ENCODE measurements around the gene RSPH9.

RSPH9 gene

GRCh38 chr6:43667245-43668150 lies 22.7 kb downstream of the RSPH9 start:
- peak; percentile 31 to 81 (median 58) for DNase-seq (ENCODE audit: low read depth in 2 of 3, low spot score in 2 of 3)

GRCh38 chr6:43668151-43669028 lies 23.6 kb downstream of the RSPH9 start:
- DNase-seq (ENCODE audit: low read depth in 2 of 3, low spot score in 2 of 3), result peak in 2 of 3 experiments; percentile 24 to 48

GRCh38 chr6:43669050-43669921 lies 24.4 kb downstream of the RSPH9 start:
- DNase-seq (ENCODE audit: low read depth in 2 of 3, low spot score in 2 of 3), result no peak

DNA sequence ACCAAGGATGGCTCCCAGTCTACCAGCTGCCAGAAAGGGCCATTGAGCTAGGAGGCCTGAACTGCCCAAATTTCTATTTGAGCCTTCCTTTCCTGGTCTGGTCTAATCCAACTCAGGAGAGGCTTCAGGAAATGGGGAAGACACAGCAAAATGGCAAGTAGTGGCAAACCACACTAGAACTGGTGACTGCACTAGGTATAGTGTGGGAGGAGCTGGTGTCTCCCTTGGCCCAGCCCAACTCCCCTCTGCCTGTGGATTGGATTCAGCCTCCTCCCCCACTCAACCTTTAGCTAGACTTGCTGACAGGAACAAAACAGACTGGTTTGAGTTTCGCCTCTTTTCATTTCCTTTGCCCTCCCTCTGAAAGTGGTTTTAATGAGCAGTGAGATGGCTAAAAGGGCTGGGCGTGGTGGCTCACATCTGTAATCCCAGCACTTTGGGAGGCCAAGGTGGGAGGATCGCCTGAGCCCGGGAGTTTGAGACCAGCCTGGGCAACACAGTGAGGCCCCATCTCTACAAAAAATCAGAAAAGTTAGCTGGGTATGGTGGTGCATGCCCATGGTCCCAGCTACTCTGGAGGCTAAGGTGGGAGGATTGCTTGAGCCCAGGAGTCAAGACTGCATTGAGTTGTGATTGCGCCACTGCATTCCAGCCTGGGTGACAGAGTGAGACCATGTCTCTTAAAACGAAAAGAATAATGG lies 25.2 kb downstream of the RSPH9 start:
- no peak for DNase-seq (ENCODE audit: low read depth in 2 of 3, low spot score in 2 of 3)

- DNase-seq (ENCODE audit: low read depth in 2 of 3, low spot score in 2 of 3), result no peak
Observed at GRCh38 chr6:43670623-43670986, 25.8 kb downstream of the RSPH9 start.

GRCh38 chr6:43671011-43671800 lies 26.4 kb downstream of the RSPH9 start:
- no peak for DNase-seq (ENCODE audit: low read depth in 2 of 3, low spot score in 2 of 3)

DNA sequence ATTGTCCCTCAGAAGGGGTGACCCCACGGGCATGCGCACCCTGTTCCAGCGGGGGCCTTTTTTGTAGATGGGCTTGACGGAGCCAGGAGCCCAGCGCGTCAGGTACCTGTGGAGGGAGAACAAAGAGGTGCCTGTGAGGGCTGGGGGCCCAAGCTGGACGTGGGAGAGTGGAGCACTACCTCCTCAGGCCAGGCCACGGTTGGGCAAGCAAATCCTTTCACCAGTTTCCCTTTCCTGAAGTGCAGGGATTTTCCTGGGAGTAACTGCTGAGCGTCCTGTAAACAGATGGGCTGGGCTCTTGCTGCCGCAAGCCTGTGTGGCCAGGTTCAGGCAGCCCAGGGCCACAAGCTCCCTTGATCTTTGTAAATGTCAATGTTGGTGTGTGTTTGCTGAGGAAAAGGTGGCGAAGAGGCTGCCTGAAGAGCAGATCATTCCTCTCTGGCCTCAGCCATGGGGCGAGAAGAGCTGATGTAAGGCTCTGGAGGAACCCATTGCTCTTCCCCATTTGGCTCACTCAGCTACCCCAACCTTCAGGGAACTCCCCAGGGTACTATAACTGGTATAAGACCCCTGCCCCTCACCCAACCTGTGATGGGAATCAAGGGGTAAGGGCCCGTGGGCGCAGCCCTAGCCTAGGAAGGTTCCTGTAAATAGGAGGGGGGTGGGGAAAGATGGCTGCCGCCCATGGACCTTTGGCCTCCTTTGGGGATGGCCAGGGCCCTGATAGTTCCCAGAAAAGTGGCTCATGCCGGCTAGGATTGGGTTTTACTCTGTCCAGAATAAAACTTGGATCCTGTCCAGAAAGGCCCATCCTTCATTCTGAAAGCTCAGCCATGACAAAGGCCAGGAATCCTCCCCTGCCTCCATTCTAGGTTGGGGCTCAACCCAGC lies 27.2 kb downstream of the RSPH9 start:
- no peak for DNase-seq (ENCODE audit: low read depth in 2 of 3, low spot score in 2 of 3)

DNA sequence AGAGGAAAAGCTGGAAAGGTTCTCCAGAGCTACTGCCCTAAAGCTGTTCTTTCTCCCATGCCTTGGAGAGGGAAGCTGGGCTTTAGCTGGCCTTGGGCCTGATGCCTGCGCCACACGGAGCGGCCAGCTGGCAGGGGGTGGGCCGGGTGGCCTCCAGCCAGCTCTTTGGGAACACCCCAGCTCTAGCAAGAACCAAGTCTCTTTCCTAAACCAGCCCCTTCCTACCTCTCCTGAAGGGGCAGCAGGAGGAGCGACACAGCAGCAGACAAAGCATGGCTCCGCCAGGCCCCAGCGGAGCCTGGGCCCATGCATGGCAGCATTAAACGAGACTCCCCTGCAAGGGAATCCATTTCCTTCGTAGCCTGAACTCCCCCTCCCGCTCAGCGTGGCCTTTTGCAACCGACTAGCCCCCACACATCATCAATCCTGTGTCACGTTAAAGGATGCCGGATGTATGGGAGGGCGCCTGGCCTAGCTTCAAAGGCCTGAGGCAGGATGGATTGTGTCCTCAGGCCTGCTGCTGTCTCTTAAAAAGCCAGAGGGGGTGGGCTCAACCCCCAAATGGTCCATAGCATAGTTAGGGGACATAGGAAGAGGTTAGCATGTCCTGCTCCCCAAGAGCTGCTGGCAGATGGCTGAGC lies 28.7 kb downstream of the RSPH9 start:
- no peak for DNase-seq (ENCODE audit: low read depth in 2 of 3, low spot score in 2 of 3)

DNA sequence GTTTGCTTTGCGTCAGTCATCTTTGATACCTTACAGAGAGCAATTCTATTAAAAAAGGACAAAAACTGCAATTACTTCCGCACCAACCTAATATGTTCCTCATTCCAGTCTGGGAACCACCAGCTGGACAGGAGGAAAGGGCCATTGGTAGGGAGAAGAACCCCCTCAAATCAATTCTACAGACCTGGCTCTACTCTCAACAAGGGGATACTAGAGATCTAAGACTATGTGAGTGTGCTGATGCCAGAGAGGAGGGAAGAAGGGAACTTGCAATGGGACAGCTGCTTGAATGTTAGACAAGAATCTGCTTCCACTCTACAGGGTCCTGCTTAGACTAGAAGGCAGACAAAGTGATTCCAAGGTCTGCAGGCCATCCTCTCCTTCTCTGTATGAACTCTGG lies 29.5 kb downstream of the RSPH9 start:
- no peak for DNase-seq (ENCODE audit: low read depth in 2 of 3, low spot score in 2 of 3)

GRCh38 chr6:43674921-43675320 lies 30.1 kb downstream of the RSPH9 start:
- DNase-seq (ENCODE audit: low read depth in 2 of 3, low spot score in 2 of 3), result no peak

DNA sequence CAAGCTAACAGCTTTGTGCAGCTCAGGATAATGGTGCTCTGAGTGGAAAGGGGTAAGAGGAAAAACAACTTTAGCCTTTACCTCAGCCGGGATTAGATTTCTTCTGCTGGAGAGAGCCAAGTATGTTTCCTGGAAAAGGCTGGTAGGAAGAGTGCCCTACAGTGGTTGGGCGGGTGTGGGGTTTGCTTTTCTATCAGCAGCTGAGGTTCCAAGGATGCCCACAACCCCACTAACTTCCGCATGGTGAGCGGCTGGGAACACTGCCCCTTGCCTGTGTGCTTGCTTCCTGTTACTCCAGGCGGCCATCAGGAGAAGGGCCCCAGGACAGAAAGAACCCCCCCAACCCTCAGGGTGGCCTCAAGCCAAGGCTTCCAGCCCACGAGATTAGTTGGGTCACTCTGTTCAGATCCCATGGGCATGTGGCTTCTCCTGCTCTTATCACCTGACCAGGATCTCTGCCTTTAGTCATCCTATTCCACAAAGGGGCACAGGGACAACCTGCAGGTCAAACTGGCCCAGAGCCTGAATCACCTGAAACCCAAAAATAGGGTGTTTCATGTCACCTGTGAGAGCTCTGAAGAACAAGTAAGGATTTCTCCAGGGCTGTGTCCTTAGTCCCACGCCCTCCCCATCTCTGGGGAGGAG lies 32.2 kb downstream of the RSPH9 start:
- DNase-seq (ENCODE audit: low read depth in 2 of 3, low spot score in 2 of 3), result no peak

GRCh38 chr6:43677759-43678158 lies 32.9 kb downstream of the RSPH9 start:
- DNase-seq (ENCODE audit: low read depth in 2 of 3, low spot score in 2 of 3), result no peak

DNA sequence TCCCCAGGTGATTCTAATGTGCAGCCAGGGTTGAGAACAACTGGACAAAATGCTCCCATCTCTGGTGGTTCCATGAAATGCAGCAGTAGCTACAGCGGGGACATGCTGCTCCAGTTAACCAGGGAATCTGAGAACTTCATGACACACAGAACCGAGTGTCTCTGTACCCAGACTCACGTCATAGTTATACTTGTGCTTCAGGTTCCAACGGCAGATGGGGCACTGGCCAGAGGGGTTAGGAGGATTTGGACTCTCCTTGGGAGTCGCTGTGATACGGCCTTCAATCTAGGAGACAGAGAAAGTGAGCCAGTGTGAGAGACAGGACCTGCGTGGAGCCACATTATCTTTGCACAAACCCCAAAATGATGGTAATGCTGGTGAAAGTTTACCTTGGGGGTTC lies 33.5 kb downstream of the RSPH9 start:
- no peak for DNase-seq (ENCODE audit: low read depth in 2 of 3, low spot score in 2 of 3)

GRCh38 chr6:43679057-43679456 lies 34.2 kb downstream of the RSPH9 start:
- no peak for DNase-seq (ENCODE audit: low read depth in 2 of 3, low spot score in 2 of 3)

DNA sequence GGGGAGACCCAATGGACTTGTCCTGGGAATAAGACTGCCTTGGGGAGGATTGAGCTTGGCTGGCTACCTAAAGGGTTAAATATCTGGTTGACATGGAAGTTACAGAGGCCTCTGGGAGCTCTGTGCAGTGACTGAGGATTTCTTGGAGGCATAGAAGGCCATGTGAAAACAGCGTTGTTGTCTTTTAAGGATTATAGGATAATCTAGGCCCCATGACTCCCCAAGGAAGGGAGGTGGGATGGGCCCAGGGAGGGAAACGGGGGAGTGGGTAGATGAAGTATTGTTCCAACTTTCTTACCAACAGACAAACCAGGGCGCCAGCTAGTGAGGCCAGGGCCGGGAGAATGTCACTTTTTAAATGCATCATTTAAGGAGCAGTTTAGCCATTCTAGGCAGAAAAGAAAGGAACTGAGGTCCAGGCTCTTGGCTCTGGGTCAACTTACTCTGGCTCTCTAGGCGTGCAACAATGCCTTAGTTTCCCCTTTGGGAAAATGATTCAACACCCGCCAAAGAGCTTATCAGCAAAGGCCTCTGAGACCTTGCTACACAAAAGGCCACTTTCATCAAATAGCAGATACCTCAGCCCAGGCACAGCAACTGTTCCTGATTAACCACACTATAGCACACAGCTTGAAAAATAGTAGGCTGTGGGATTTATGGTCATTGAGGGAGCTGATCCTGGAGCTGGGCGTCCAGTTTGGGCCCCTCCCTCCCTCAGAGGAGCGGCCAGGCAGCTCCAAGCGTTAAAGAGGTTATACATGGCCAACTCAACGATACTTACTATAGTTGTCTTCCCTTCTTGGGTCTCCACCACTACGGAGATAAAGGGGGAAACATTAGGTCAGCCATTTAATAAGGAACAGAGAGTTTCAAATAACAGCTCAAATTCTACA lies 35.7 kb downstream of the RSPH9 start:
- no peak for DNase-seq (ENCODE audit: low read depth in 2 of 3, low spot score in 2 of 3)

DNA sequence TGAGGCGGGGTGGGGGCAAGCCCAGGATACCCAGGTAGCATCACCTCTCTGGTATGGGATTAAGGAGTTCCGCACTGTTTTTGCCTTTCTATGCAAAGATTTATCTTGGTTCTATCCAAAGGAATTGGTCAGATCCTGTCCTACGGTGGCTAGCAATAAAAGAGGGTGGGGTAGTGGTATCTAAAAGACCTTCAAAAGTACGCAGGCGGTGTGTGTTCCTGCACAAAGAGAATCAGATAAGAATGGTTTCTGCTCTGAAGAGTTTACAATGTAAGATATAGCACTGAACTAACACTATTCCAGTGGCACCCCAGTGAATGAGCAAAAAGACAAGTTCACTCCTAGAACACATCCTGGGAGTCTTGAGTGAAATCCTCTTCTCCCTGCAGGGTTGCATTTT lies 36.5 kb downstream of the RSPH9 start:
- DNase-seq (ENCODE audit: low read depth in 2 of 3, low spot score in 2 of 3), result no peak
